A549 (cell line): ENCODE results near the gene DERL2.

Experiments used
- CBX2 ChIP-seq: fragments of 200-600 bp; sonication (generic); IDR thresholded peaks from 2 replicates; pipeline ENCODE4 v1.6.1; 2016; ENCODE audit warnings: low read depth, mild to moderate bottlenecking, borderline replicate concordance
- ESRRA ChIP-seq: fragments of 150-350 bp; IDR thresholded peaks from 2 replicates; pipeline ENCODE4 v1.6.1; 2014; ENCODE audit warnings: mild to moderate bottlenecking, low read length, borderline replicate concordance
- FOXS1 ChIP-seq: fragments of 250-450 bp; sonication (Bioruptor Pico); IDR thresholded peaks from 2 replicates; pipeline ENCODE4 v1.5.0; 2020; ENCODE audit warnings: mild to moderate bottlenecking, moderate library complexity
- KDM5A ChIP-seq: fragments of 200-600 bp; sonication (generic); IDR thresholded peaks from 2 replicates; pipeline ENCODE4 v1.6.1; 2016; ENCODE audit warnings: antibody characterized with exemption, mild to moderate bottlenecking
- POLR2A ChIP-seq: IDR thresholded peaks from 2 replicates; pipeline ENCODE4 v1.6.1; 2012; ENCODE audit warnings: mild to moderate bottlenecking, low read length
- TF ChIP-seq, protein P1 (sequence below): fragments of 200-600 bp; sonication (generic); IDR thresholded peaks from 2 replicates; pipeline ENCODE4 v1.6.1; 2016; ENCODE audit warnings: antibody characterized with exemption, mild to moderate bottlenecking, moderate library complexity
- TF ChIP-seq, protein P2 (sequence below): fragments of >200 bp; sonication (Bioruptor Twin); formaldehyde crosslinking; IDR thresholded peaks from 3 replicates; pipeline ENCODE4 v1.5.1; 2016

DNA sequence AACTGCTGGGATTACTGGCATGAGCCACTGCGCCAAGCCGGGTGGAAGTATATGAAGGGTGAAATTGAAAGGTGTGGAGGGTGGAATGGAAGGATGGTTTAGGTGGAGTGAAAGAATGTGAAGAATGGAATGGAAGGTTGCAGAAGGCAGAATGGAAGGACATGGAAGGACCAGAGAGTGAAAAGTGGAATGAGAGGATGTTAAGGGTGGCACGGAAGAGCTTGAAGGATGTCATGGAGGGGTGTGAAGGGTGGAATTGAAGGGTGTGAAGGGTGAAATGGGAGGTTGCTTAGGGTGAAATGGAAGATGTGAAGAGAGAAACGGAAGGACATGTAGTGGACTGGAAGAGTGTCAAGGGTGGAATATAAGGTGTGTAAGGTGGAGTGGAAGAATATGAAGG is 16.6 kb upstream of the DERL2 start:
- TF ChIP-seq, protein P1, sequence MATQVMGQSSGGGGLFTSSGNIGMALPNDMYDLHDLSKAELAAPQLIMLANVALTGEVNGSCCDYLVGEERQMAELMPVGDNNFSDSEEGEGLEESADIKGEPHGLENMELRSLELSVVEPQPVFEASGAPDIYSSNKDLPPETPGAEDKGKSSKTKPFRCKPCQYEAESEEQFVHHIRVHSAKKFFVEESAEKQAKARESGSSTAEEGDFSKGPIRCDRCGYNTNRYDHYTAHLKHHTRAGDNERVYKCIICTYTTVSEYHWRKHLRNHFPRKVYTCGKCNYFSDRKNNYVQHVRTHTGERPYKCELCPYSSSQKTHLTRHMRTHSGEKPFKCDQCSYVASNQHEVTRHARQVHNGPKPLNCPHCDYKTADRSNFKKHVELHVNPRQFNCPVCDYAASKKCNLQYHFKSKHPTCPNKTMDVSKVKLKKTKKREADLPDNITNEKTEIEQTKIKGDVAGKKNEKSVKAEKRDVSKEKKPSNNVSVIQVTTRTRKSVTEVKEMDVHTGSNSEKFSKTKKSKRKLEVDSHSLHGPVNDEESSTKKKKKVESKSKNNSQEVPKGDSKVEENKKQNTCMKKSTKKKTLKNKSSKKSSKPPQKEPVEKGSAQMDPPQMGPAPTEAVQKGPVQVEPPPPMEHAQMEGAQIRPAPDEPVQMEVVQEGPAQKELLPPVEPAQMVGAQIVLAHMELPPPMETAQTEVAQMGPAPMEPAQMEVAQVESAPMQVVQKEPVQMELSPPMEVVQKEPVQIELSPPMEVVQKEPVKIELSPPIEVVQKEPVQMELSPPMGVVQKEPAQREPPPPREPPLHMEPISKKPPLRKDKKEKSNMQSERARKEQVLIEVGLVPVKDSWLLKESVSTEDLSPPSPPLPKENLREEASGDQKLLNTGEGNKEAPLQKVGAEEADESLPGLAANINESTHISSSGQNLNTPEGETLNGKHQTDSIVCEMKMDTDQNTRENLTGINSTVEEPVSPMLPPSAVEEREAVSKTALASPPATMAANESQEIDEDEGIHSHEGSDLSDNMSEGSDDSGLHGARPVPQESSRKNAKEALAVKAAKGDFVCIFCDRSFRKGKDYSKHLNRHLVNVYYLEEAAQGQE, result no peak
- TF ChIP-seq, protein P2, sequence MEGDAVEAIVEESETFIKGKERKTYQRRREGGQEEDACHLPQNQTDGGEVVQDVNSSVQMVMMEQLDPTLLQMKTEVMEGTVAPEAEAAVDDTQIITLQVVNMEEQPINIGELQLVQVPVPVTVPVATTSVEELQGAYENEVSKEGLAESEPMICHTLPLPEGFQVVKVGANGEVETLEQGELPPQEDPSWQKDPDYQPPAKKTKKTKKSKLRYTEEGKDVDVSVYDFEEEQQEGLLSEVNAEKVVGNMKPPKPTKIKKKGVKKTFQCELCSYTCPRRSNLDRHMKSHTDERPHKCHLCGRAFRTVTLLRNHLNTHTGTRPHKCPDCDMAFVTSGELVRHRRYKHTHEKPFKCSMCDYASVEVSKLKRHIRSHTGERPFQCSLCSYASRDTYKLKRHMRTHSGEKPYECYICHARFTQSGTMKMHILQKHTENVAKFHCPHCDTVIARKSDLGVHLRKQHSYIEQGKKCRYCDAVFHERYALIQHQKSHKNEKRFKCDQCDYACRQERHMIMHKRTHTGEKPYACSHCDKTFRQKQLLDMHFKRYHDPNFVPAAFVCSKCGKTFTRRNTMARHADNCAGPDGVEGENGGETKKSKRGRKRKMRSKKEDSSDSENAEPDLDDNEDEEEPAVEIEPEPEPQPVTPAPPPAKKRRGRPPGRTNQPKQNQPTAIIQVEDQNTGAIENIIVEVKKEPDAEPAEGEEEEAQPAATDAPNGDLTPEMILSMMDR, result no peak
- no peak for TF ChIP-seq CBX2
- no peak for TF ChIP-seq FOXS1 (CRISPR knock-in tag)
- TF ChIP-seq ESRRA, result no peak
- TF ChIP-seq POLR2A, result no peak
- no peak for TF ChIP-seq KDM5A
